SU-DHL-6 (cell line): ENCODE results near the gene DPP6.

Source experiments
- H2AFZ ChIP-seq: fragments of 200-600 bp; sonication (generic); 2 replicates; pipeline ENCODE4 v1.6.1; 2014; ENCODE audit warnings: low read depth, mild to moderate bottlenecking, moderate library complexity, mixed read lengths, antibody characterized with exemption, low read length; ENCODE audit not compliant: severe bottlenecking
- H3F3A ChIP-seq: fragments of 200-600 bp; shearing (Covaris generic); 2 replicates; pipeline ENCODE4 v1.6.0; 2016; ENCODE audit warnings: antibody characterized with exemption, mild to moderate bottlenecking; ENCODE audit not compliant: insufficient read depth
- H3K27ac ChIP-seq: fragments of 200-600 bp; sonication (generic); 2 replicates; pipeline ENCODE4 v1.5.1; 2016; ENCODE audit warnings: low read depth, mild to moderate bottlenecking, low read length, moderate library complexity, mixed read lengths
- H3K27me3 ChIP-seq: fragments of 200-600 bp; sonication (generic), shearing (Covaris generic); 2 replicates; pipeline ENCODE4 v1.6.0; 2014; ENCODE audit warnings: mild to moderate bottlenecking, low read length
- H3K36me3 ChIP-seq: fragments of 200-600 bp; sonication (generic); 2 replicates; pipeline ENCODE4 v1.6.1; 2014; ENCODE audit warnings: mild to moderate bottlenecking, low read length, mixed read lengths
- H3K4me2 ChIP-seq: fragments of 300-600, 200-600 bp; shearing (Covaris generic), sonication (generic); 2 replicates; pipeline ENCODE4 v1.6.0; 2014; ENCODE audit warnings: low read length, low read depth, mild to moderate bottlenecking; ENCODE audit not compliant: poor library complexity, severe bottlenecking
- H3K4me3 ChIP-seq: fragments of 200-600 bp; sonication (generic); 2 replicates; pipeline ENCODE4 v1.5.1; 2014; ENCODE audit warnings: antibody characterized with exemption, low read length, mild to moderate bottlenecking, mixed read lengths; ENCODE audit not compliant: insufficient read depth, poor library complexity, severe bottlenecking
- H3K79me2 ChIP-seq: fragments of 200-600 bp; sonication (generic); 2 replicates; pipeline ENCODE4 v1.6.1; 2014; ENCODE audit warnings: mild to moderate bottlenecking, low read length, moderate library complexity; ENCODE audit not compliant: insufficient read depth
- H3K9ac ChIP-seq: fragments of 200-600 bp; sonication (generic); 2 replicates; pipeline ENCODE4 v1.7.0; 2014; ENCODE audit warnings: mild to moderate bottlenecking, low read length
- H3K9me2 ChIP-seq: fragments of 200-600 bp; sonication (generic); replicated peaks from 2 replicates; pipeline ENCODE4 v1.6.1; 2014; ENCODE audit warnings: low read length; ENCODE audit not compliant: insufficient read depth
- H3K9me3 ChIP-seq: fragments of 200-600 bp; sonication (generic); 2 replicates; pipeline ENCODE4 v1.6.1; 2014; ENCODE audit warnings: low read length, mixed read lengths; ENCODE audit not compliant: insufficient read depth
- H4K20me1 ChIP-seq: fragments of 200-600 bp; sonication (generic); 2 replicates; pipeline ENCODE4 v1.6.1; 2014; ENCODE audit warnings: low read depth, mild to moderate bottlenecking, antibody characterized with exemption, low read length, moderate library complexity, mixed read lengths
- CTCF ChIP-seq: fragments of 200-600 bp; sonication (generic); IDR thresholded peaks from one replicate; pipeline ENCODE4 v1.5.1; 2017; ENCODE audit warnings: antibody characterized with exemption, mild to moderate bottlenecking, low read length, moderate library complexity; ENCODE audit not compliant: insufficient read depth, poor library complexity, severe bottlenecking
- EZH2phosphoT487 ChIP-seq: fragments of 200-600 bp; sonication (generic), shearing (Covaris generic); conservative IDR thresholded peaks from 2 replicates; pipeline ENCODE4 v1.6.1; 2018; ENCODE audit warnings: mild to moderate bottlenecking, antibody characterized with exemption, low read length, moderate library complexity, mixed read lengths

The DPP6 gene

GRCh38 chr7:154855366-154855765 lies 803.2 kb downstream of the DPP6 start:
- Histone ChIP-seq H2AFZ (no peak overlapping the region), H3K9me3 (no peaks in the 10 kb centered on the region), H3F3A (no peaks in the 10 kb centered on the region), H3K9ac (no peak overlapping the region), H3K4me3 (no peak overlapping the region), H3K27ac (no peak overlapping the region), H3K36me3 (no peaks in the 10 kb centered on the region), H3K79me2 (no peaks in the 10 kb centered on the region), H4K20me1 (no peaks in the 10 kb centered on the region), H3K27me3 (no peaks in the 10 kb centered on the region), H3K4me2 (no peak overlapping the region), H3K9me2 (no peaks in the 10 kb centered on the region)
- TF ChIP-seq EZH2phosphoT487 (no peak), CTCF (no peak)

GRCh38 chr7:154856733-154857132 lies 804.5 kb downstream of the DPP6 start:
- TF ChIP-seq EZH2phosphoT487 (no peak), CTCF (no peak)
- no peaks in the 10 kb centered on the region for H3K27me3 ChIP-seq
- no peaks in the 10 kb centered on the region for H4K20me1 ChIP-seq

GRCh38 chr7:154857240-154857639 lies 805.0 kb downstream of the DPP6 start:
- Histone ChIP-seq H3K9me3 (no peaks in the 10 kb centered on the region), H4K20me1 (no peaks in the 10 kb centered on the region), H3F3A (no peaks in the 10 kb centered on the region), H3K79me2 (no peaks in the 10 kb centered on the region), H2AFZ (no peak overlapping the region), H3K9ac (no peak overlapping the region), H3K9me2 (no peaks in the 10 kb centered on the region), H3K4me2 (no peak overlapping the region), H3K27ac (no peak overlapping the region), H3K27me3 (no peaks in the 10 kb centered on the region), H3K4me3 (no peak overlapping the region), H3K36me3 (no peaks in the 10 kb centered on the region)
- TF ChIP-seq EZH2phosphoT487 = no peak
- TF ChIP-seq CTCF = no peak

More at GRCh38 chr7:154856733-154857132, 804.5 kb downstream of the DPP6 start:
- Histone ChIP-seq H3K79me2 (no peaks in the 10 kb centered on the region), H3K4me3 (no peak overlapping the region), H3K36me3 (no peaks in the 10 kb centered on the region), H2AFZ (no peak overlapping the region), H3K9ac (no peak overlapping the region), H3K9me3 (no peaks in the 10 kb centered on the region), H3K4me2 (no peak overlapping the region), H3F3A (no peaks in the 10 kb centered on the region), H3K9me2 (no peaks in the 10 kb centered on the region), H3K27ac (no peak overlapping the region)
